HEK293 (cell line): ENCODE results near the gene FILIP1.
A peak's percentile ranks its signal among the peaks of the same experiment; 100 is the strongest.

Source experiments
- CTCF ChIA-PET: fragments of 350-600 bp; formaldehyde crosslinking; extraction: SDS; loops from one replicate; lab custom pipeline; 2021; ENCODE audit warnings: antibody characterized with exemption; lab: Yijun Ruan, JAX
- POLR2A ChIA-PET: fragments of 300-600 bp; formaldehyde crosslinking; extraction: SDS; loops from one replicate; lab custom pipeline; 2020; ENCODE audit warnings: antibody characterized with exemption, inconsistent platforms; lab: Yijun Ruan, JAX
- H3K27ac ChIP-seq: fragments of 200-500 bp; sonication (Bioruptor generic); 2 replicates; pipeline ENCODE4 v1.5.1; 2014; ENCODE audit warnings: low read depth, low read length, control low read depth, inconsistent platforms; ENCODE audit errors: extremely low read depth
- H3K36me3 ChIP-seq, 2 experiments: fragments of 200-500 bp in 1 of 2; sonication (Bioruptor generic) in 1 of 2; 1 replicate in 1 of 2; 2 replicates in 1 of 2; pipeline ENCODE4 v1.5.1; 2014 to 2017; ENCODE audit warnings: inconsistent platforms in 2 of 2, low read length in 2 of 2; ENCODE audit not compliant: control insufficient read depth in 2 of 2, insufficient read depth in 1 of 2
- H3K4me1 ChIP-seq: fragments of 200-500 bp; sonication (Bioruptor generic); 2 replicates; pipeline ENCODE4 v1.5.1; 2014; ENCODE audit warnings: mild to moderate bottlenecking, low read length, inconsistent platforms; ENCODE audit not compliant: control insufficient read depth, insufficient read depth
- H3K4me3 ChIP-seq: 2 replicates; pipeline ENCODE4 v1.5.1; 2011; ENCODE audit warnings: low read depth, mild to moderate bottlenecking, control low read depth, low read length, moderate library complexity
- H3K9me3 ChIP-seq: fragments of 200-500 bp; sonication (Bioruptor generic); 2 replicates; pipeline ENCODE4 v1.5.1; 2014; ENCODE audit warnings: low read depth, low read length, inconsistent platforms; ENCODE audit not compliant: control insufficient read depth, insufficient read depth
- FEZF1 ChIP-seq: fragments of 450-650 bp; formaldehyde crosslinking; IDR thresholded peaks from 2 replicates; pipeline ENCODE4 v1.5.1; 2016; ENCODE audit warnings: missing biosample characterization, missing genetic modification characterization
- KLF17 ChIP-seq: fragments of 450-650 bp; formaldehyde crosslinking; IDR thresholded peaks from 2 replicates; pipeline ENCODE4 v1.5.1; 2016; ENCODE audit warnings: missing biosample characterization, missing genetic modification characterization
- MYNN ChIP-seq: fragments of 450-650 bp; formaldehyde crosslinking; IDR thresholded peaks from 2 replicates; pipeline ENCODE4 v1.5.1; 2016; ENCODE audit warnings: missing biosample characterization, missing genetic modification characterization, borderline replicate concordance
- PRDM1 ChIP-seq: fragments of 450-650 bp; formaldehyde crosslinking; IDR thresholded peaks from 2 replicates; pipeline ENCODE4; 2016; ENCODE audit warnings: missing biosample characterization, missing genetic modification characterization
- TRIM28 ChIP-seq: IDR thresholded peaks from 2 replicates; pipeline ENCODE4 v1.6.1; 2011; ENCODE audit warnings: low read length, control low read depth, borderline replicate concordance
- ZBTB17 ChIP-seq: fragments of 450-650 bp; formaldehyde crosslinking; IDR thresholded peaks from 2 replicates; pipeline ENCODE4 v1.5.1; 2016; ENCODE audit warnings: missing biosample characterization, missing genetic modification characterization
- ZFP69B ChIP-seq: fragments of 450-650 bp; formaldehyde crosslinking; IDR thresholded peaks from 2 replicates; pipeline ENCODE4 v1.5.1; 2016; ENCODE audit warnings: missing biosample characterization, missing genetic modification characterization
- ZNF10 ChIP-seq: fragments of 450-650 bp; formaldehyde crosslinking; IDR thresholded peaks from 2 replicates; pipeline ENCODE4 v1.5.1; 2017; ENCODE audit warnings: missing biosample characterization, missing genetic modification characterization
- ZNF114 ChIP-seq: fragments of 450-650 bp; formaldehyde crosslinking; IDR thresholded peaks from 2 replicates; pipeline ENCODE4 v1.5.0; 2017; ENCODE audit warnings: missing biosample characterization, missing genetic modification characterization
- ZNF146 ChIP-seq: fragments of 450-650 bp; formaldehyde crosslinking; IDR thresholded peaks from 2 replicates; pipeline ENCODE4 v1.5.1; 2016; ENCODE audit warnings: missing biosample characterization, missing genetic modification characterization
- ZNF223 ChIP-seq: fragments of 450-650 bp; formaldehyde crosslinking; IDR thresholded peaks from 2 replicates; pipeline ENCODE4 v1.5.1; 2016; ENCODE audit warnings: missing biosample characterization, missing genetic modification characterization
- ZNF280D ChIP-seq: fragments of 450-650 bp; formaldehyde crosslinking; IDR thresholded peaks from 2 replicates; pipeline ENCODE4 v1.5.1; 2016; ENCODE audit warnings: missing biosample characterization, missing genetic modification characterization
- ZNF311 ChIP-seq: fragments of 450-650 bp; formaldehyde crosslinking; IDR thresholded peaks from 2 replicates; pipeline ENCODE4 v1.5.1; 2017; ENCODE audit warnings: missing biosample characterization, missing genetic modification characterization, borderline replicate concordance
- ZNF488 ChIP-seq: fragments of 450-650 bp; formaldehyde crosslinking; IDR thresholded peaks from 2 replicates; pipeline ENCODE4 v1.5.1; 2016; ENCODE audit warnings: missing biosample characterization, missing genetic modification characterization
- ZNF510 ChIP-seq: fragments of 450-650 bp; formaldehyde crosslinking; IDR thresholded peaks from 2 replicates; pipeline ENCODE4 v1.5.1; 2018; ENCODE audit warnings: mild to moderate bottlenecking, missing genetic modification characterization, missing biosample characterization; ENCODE audit not compliant: insufficient replicate concordance
- ZNF560 ChIP-seq: fragments of 450-650 bp; formaldehyde crosslinking; IDR thresholded peaks from 2 replicates; pipeline ENCODE4 v1.5.1; 2017; ENCODE audit warnings: missing biosample characterization, missing genetic modification characterization, borderline replicate concordance
- ZNF561 ChIP-seq: fragments of 450-650 bp; IDR thresholded peaks from 2 replicates; pipeline ENCODE4 v1.5.1; 2018; ENCODE audit warnings: missing biosample characterization, missing genetic modification characterization, borderline replicate concordance
- ZNF600 ChIP-seq: fragments of 450-650 bp; formaldehyde crosslinking; IDR thresholded peaks from 2 replicates; pipeline ENCODE4 v1.5.1; 2016; ENCODE audit warnings: missing biosample characterization, missing genetic modification characterization
- ZNF624 ChIP-seq: fragments of 450-650 bp; formaldehyde crosslinking; IDR thresholded peaks from 2 replicates; pipeline ENCODE4 v1.5.1; 2017; ENCODE audit warnings: missing biosample characterization, missing genetic modification characterization
- ZNF660 ChIP-seq: fragments of 450-650 bp; IDR thresholded peaks from 2 replicates; pipeline ENCODE4 v1.5.1; 2018; ENCODE audit warnings: missing biosample characterization, mild to moderate bottlenecking, missing genetic modification characterization
- ZNF677 ChIP-seq: fragments of 450-650 bp; IDR thresholded peaks from 2 replicates; pipeline ENCODE4 v1.5.0; 2018; ENCODE audit warnings: missing biosample characterization, mild to moderate bottlenecking, missing genetic modification characterization, moderate library complexity
- ZNF692 ChIP-seq: fragments of 450-650 bp; formaldehyde crosslinking; IDR thresholded peaks from 2 replicates; pipeline ENCODE4 v1.5.1; 2016; ENCODE audit warnings: missing biosample characterization, missing genetic modification characterization
- ZNF707 ChIP-seq: fragments of 450-650 bp; formaldehyde crosslinking; IDR thresholded peaks from 2 replicates; pipeline ENCODE4 v1.5.1; 2016; ENCODE audit warnings: missing biosample characterization, missing genetic modification characterization
- ZNF768 ChIP-seq: fragments of 450-650 bp; formaldehyde crosslinking; IDR thresholded peaks from 2 replicates; pipeline ENCODE4 v1.5.1; 2018; ENCODE audit warnings: missing biosample characterization, mild to moderate bottlenecking, missing genetic modification characterization
- ZNF776 ChIP-seq: fragments of 450-650 bp; formaldehyde crosslinking; IDR thresholded peaks from 2 replicates; pipeline ENCODE4 v1.5.0; 2017; ENCODE audit warnings: missing biosample characterization, missing genetic modification characterization, borderline replicate concordance
- ZNF791 ChIP-seq: fragments of 450-650 bp; formaldehyde crosslinking; IDR thresholded peaks from 2 replicates; pipeline ENCODE4 v1.5.1; 2016; ENCODE audit warnings: missing biosample characterization, missing genetic modification characterization

The FILIP1 gene

GRCh38 chr6:75493400-75494064 lies at the start of gene FILIP1:
FILIP1 (minus strand) TSS chr6:75493800; CDS start chr6:75414972, 78,828 bp downstream.
- TF ChIP-seq ZNF677 (tag by site-specific recombination) (0 out of 2 replicates have a peak, but pooled peaks have one; percentile 53), ZNF114 (tag by site-specific recombination) (no peak), ZNF561 (tag by site-specific recombination) (peak; percentile 14; the same call in 1 of the 2 replicates), FEZF1 (tag by site-specific recombination) (peak; percentile 92), ZBTB17 (peak; percentile 68; the same call in 1 of the 2 replicates), PRDM1 (tag by site-specific recombination) (peak; percentile 48; the same call in 1 of the 2 replicates), MYNN (tag by site-specific recombination) (no peak), ZNF692 (peak; percentile 91), ZNF10 (tag by site-specific recombination) (peak; percentile 54; the same call in 1 of the 2 replicates), ZNF660 (tag by site-specific recombination) (peak; percentile 97), ZNF624 (no peak), TRIM28 (0 out of 2 replicates have a peak, but pooled peaks have one; percentile 73), ZNF791 (tag by site-specific recombination) (no peak), ZNF600 (peak; percentile 66), ZFP69B (tag by site-specific recombination) (peak; percentile 88; the same call in 1 of the 2 replicates)
- Histone ChIP-seq H3K4me3 (no peak within 1 kb of the TSS), H3K27ac (peak within 1 kb of the TSS; percentile 1; the same call in 1 of the 2 replicates), H3K36me3 (no peaks in the 10 kb centered on the region), H3K4me1 (peaks cover 17% of the 10 kb centered on the region; the same call in 1 of the 2 replicates), H3K9me3 (no peaks in the 10 kb centered on the region)
- CTCF ChIA-PET, result interaction anchor here (0.6 to 1.9 kb wide), 10 partner anchors 11 to 1848 kb away, joined by 3 to 6 read pairs (median 3); partner anchors contain the start of gene COL12A1
- POLR2A ChIA-PET, result interaction anchor here (0.8 to 1.7 kb wide), 5 partner anchors 30 to 111 kb away, joined by 3 to 5 read pairs (median 4); partner anchors contain the start of gene SENP6

GRCh38 chr6:75543311-75543710 lies 49.7 kb upstream of the FILIP1 start:
- POLR2A ChIA-PET, result no interaction called here
- CTCF ChIA-PET, result interaction anchor here (0.8 to 3.0 kb wide), 4 partner anchors 16 to 334 kb away, joined by 3 to 20 read pairs (median 6); no protein-coding TSS in a partner anchor

DNA sequence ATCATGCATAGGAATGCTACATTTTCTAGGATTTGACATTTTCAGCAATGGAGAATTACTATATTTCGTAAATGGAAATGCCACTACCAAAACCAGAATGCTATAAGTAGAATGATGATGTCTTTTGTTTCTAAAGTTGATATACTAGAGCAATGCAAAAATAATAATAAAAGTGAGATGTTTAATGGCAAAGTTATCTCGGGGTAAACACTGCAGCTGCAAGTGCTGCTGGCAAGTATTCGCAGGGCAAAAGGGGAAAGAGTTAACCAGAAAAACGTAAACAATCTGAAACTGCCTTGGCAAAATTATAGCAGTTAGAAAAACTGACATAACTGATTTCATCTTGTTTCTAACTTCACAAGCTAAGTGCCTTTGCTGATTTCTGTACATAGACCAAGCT lies 45.5 kb upstream of the FILIP1 start:
- CTCF ChIA-PET, result interaction anchor here (0.6 to 1.6 kb wide), 4 partner anchors 11 to 330 kb away, joined by 3 to 5 read pairs (median 4); no protein-coding TSS in a partner anchor
- Histone ChIP-seq H3K36me3 (no peaks in the 10 kb centered on the region), H3K27ac (no peak overlapping the region), H3K4me1 (no peaks in the 10 kb centered on the region), H3K9me3 (no peaks in the 10 kb centered on the region), H3K4me3 (no peak overlapping the region)
- no peak for TF ChIP-seq ZNF768 (tag by site-specific recombination)
- TF ChIP-seq ZNF488, result no peak
- no peak for TF ChIP-seq ZNF223
- no peak for TF ChIP-seq ZNF280D
- no peak for TF ChIP-seq ZNF707 (tag by site-specific recombination)
- TF ChIP-seq KLF17, result no peak
- no peak for TF ChIP-seq TRIM28
- no peak for TF ChIP-seq ZNF776 (tag by site-specific recombination)
- TF ChIP-seq ZNF311 (tag by site-specific recombination), result no peak
- TF ChIP-seq ZNF146 (tag by site-specific recombination), result no peak
- POLR2A ChIA-PET, result no interaction called here

More at GRCh38 chr6:75543311-75543710, 49.7 kb upstream of the FILIP1 start:
- Histone ChIP-seq H3K4me3 (no peak overlapping the region), H3K9me3 (no peaks in the 10 kb centered on the region), H3K36me3 (no peaks in the 10 kb centered on the region), H3K4me1 (no peaks in the 10 kb centered on the region), H3K27ac (no peak overlapping the region)
- TF ChIP-seq ZNF510 (tag by site-specific recombination) (peak; percentile 99), ZNF560 (tag by site-specific recombination) (no peak)
